Dendritic cell treated with granulocyte-macrophage colony-stimulating factor and Interleukin-4, amounts not matched to agents 40 ng/mL and 50 ng/mL, for 4 days (primary cell): Measurements from ENCODE around the gene CRADD.

ENCODE experiments used
- H3K27ac Mint-ChIP-seq: one replicate; pipeline ENCODE4 v1.8.0; 2022; ENCODE audit warnings: mild to moderate bottlenecking, mixed read lengths
- H3K27me3 Mint-ChIP-seq: one replicate; pipeline ENCODE4 v1.8.0; 2022; ENCODE audit warnings: mild to moderate bottlenecking, mixed read lengths
- H3K36me3 Mint-ChIP-seq: one replicate; pipeline ENCODE4 v1.8.0; 2022; ENCODE audit warnings: low read depth, mixed read lengths
- H3K4me1 Mint-ChIP-seq: one replicate; pipeline ENCODE4 v1.8.0; 2022; ENCODE audit warnings: low read depth, mixed read lengths
- H3K4me3 Mint-ChIP-seq: one replicate; pipeline ENCODE4 v1.8.0; 2022; ENCODE audit warnings: mild to moderate bottlenecking, moderate library complexity, mixed read lengths
- H3K9me3 Mint-ChIP-seq: one replicate; pipeline ENCODE4 v1.8.0; 2022; ENCODE audit warnings: mixed read lengths
- intact Hi-C: fragments of 100-400 bp; cut with micrococcal nuclease; formaldehyde crosslinking; loops from one replicate; pipeline ENCODE4 v1.15.0; 2022

Gene CRADD

DNA sequence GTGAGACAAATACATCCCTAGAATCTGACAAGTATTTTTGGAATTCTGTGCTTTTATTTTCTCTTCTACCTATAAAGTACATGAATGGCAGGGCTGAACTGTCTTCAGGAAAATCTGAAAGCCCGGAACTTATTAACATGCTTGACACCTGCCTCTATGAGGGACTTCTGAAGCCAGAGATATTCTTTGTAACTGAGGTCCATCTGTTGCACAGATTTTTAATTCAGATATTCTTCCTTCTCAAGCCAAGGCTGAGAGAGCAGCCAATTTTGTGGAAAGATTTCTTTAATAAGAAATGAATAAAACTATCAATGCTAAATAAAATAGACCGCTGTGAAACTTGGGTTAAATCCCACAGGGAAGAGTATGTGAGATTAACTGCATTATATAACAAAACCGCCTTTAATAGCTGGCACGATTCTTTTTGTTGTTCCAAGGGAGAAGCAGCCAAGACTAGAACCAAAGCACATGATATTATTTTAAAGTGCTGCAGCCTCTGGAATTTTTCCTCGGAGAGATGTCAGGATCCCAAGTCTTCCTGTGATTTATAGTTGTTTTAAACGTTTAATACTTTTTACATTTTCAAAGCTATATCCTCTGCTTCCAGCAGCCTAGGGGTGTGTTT is 148.9 kb downstream of the CRADD start:
- Mint-ChIP-seq H3K4me3 (no peak overlapping the region), H3K36me3 (no peaks in the 10 kb centered on the region), H3K4me1 (peaks cover 18% of the 10 kb centered on the region), H3K27me3 (no peaks in the 10 kb centered on the region), H3K27ac (no peak overlapping the region), H3K9me3 (no peaks in the 10 kb centered on the region)
- intact Hi-C loops: no loop called here

GRCh38 chr12:93827179-93827578 is 150.0 kb downstream of the CRADD start:
- Mint-ChIP-seq H3K4me3 (no peak overlapping the region), H3K9me3 (no peaks in the 10 kb centered on the region), H3K4me1 (peaks cover 17% of the 10 kb centered on the region), H3K36me3 (no peaks in the 10 kb centered on the region), H3K27ac (no peak overlapping the region), H3K27me3 (no peaks in the 10 kb centered on the region)
- intact Hi-C loops: no loop called here

DNA sequence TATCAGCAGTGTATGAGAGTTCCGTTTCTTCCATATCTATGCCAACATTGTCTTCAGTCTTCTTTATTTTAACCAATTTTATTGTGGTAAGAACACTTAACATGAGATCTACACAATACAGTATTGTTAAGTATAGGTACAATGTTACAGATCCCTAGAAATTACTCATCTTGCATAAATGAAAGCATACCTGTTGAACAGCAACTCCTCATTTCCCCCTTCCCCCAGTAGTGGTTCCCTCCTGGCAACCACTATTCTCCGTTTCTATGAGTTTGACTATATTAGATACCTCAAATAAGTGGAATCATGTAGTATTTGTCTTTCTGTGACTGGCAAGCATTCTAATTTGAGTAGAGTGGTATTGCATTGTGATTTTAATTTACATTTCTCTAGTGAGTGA is 150.5 kb downstream of the CRADD start:
- H3K4me1 Mint-ChIP-seq: peaks cover 14% of the 10 kb centered on the region
- no peak overlapping the region for H3K27ac Mint-ChIP-seq
- intact Hi-C loops: no loop called here
- H3K9me3 Mint-ChIP-seq: no peaks in the 10 kb centered on the region
- H3K4me3 Mint-ChIP-seq: no peak overlapping the region
- H3K36me3 Mint-ChIP-seq: no peaks in the 10 kb centered on the region
- H3K27me3 Mint-ChIP-seq: no peaks in the 10 kb centered on the region

DNA sequence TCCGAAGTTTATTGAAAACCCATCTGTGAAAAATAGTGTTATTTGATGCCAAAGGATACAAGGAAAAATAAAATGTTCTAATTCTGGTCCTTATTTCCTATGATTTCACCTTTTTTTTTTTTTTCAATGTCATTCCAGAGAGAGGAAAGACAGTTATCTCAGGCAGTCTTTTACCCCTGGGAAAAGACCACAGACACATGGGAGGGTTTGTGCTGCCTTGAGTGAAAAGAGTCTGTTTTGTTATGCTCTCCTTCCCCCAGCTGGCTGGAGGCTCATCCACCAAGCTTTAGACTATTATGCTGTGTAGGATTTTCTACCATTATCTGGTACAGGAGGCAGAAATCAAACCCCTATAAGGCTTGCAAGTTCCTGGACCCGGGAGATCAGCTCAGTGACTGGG is 151.8 kb downstream of the CRADD start:
- no peaks in the 10 kb centered on the region for H3K36me3 Mint-ChIP-seq
- intact Hi-C loops: no loop called here
- no peaks in the 10 kb centered on the region for H3K27me3 Mint-ChIP-seq
- no peak overlapping the region for H3K4me3 Mint-ChIP-seq
- peaks cover 20% of the 10 kb centered on the region for H3K4me1 Mint-ChIP-seq
- no peak overlapping the region for H3K27ac Mint-ChIP-seq
- H3K9me3 Mint-ChIP-seq: no peaks in the 10 kb centered on the region

DNA sequence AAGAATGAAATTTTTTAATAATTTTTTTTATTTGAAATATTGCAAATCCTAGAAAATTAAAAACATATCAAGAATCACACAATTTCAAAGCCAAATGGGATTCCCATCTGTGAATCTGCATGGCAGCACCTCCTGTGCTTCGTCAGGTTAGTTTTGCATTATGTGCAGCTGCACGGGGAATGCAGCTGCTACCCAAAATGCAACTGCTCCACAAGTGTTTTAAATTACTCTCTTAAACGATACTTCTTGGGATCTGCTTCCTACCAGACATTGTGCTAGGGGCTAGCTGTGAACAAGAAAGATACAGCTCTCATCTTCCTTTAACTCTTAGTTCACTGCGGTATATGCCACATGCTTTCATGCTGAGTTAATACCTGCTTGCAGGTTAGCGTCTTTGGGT is 154.2 kb downstream of the CRADD start:
- Mint-ChIP-seq H3K4me1 (peaks cover 20% of the 10 kb centered on the region), H3K4me3 (no peak overlapping the region), H3K27me3 (no peaks in the 10 kb centered on the region), H3K36me3 (no peaks in the 10 kb centered on the region), H3K9me3 (no peaks in the 10 kb centered on the region), H3K27ac (no peak overlapping the region)
- intact Hi-C loops: no loop called here

DNA sequence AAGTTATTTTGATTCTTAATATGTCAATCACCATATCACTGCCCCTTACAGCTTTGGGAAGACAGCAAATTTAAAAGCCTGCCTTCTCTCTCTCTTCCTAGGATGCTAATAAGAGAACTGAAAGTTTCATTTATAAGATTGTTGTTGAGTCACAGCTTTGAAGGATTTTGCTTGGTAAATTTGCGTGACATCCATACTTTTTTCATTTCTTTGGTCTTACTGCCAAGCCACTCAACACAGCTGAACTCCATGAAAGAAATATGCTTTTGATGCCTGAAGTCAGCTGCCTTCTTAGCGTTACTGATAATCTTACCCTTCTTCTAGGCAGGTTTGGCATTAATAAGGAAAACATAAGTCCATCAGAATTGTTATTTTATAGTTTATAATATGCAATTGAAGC is 155.0 kb downstream of the CRADD start:
- Mint-ChIP-seq H3K4me1 (peaks cover 17% of the 10 kb centered on the region), H3K36me3 (no peaks in the 10 kb centered on the region), H3K27me3 (no peaks in the 10 kb centered on the region), H3K27ac (no peak overlapping the region), H3K9me3 (no peaks in the 10 kb centered on the region), H3K4me3 (no peak overlapping the region)
- intact Hi-C loops: no loop called here

GRCh38 chr12:93833946-93834345 is 156.8 kb downstream of the CRADD start:
- Mint-ChIP-seq H3K36me3 (no peaks in the 10 kb centered on the region), H3K27ac (no peak overlapping the region), H3K9me3 (no peaks in the 10 kb centered on the region), H3K27me3 (no peaks in the 10 kb centered on the region), H3K4me3 (no peak overlapping the region), H3K4me1 (peaks cover 20% of the 10 kb centered on the region)
- intact Hi-C loops: no loop called here

GRCh38 chr12:93836620-93837260 is 159.6 kb downstream of the CRADD start:
- Mint-ChIP-seq H3K27me3 (no peaks in the 10 kb centered on the region), H3K36me3 (no peaks in the 10 kb centered on the region), H3K4me1 (peaks cover 17% of the 10 kb centered on the region), H3K9me3 (no peaks in the 10 kb centered on the region), H3K27ac (no peak overlapping the region), H3K4me3 (no peak overlapping the region)
- intact Hi-C loops: no loop called here

DNA sequence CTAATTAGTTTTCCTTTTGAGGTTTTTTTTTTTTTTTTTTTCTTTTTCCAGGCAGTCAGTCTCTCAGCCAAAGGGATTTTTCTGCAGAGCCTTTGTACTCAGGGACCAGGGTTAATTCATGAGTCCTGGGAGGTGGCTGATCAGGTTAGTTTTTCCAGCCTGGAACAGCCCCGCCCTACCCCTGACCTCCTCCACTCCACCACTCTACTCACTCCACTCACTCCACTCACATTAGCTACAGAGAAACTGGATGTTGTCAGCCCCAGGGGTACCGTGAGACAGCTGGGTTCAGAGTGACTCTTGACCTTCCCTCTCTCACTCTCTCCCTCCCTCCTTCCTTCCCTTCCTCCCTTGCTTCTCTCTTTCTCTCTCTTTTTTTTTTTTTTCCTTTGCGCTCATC is 161.0 kb downstream of the CRADD start:
- Mint-ChIP-seq H3K36me3 (no peaks in the 10 kb centered on the region), H3K9me3 (no peaks in the 10 kb centered on the region), H3K27me3 (no peaks in the 10 kb centered on the region), H3K4me3 (no peak overlapping the region), H3K27ac (peak overlapping the region; percentile 7), H3K4me1 (peaks cover 11% of the 10 kb centered on the region)
- intact Hi-C loops: no loop called here

- H3K27ac Mint-ChIP-seq: peak overlapping the region; percentile 7
- intact Hi-C loops: no loop called here
- H3K4me3 Mint-ChIP-seq: no peak overlapping the region
- no peaks in the 10 kb centered on the region for H3K9me3 Mint-ChIP-seq
- H3K4me1 Mint-ChIP-seq: peaks cover 6% of the 10 kb centered on the region
- H3K36me3 Mint-ChIP-seq: no peaks in the 10 kb centered on the region
- H3K27me3 Mint-ChIP-seq: no peaks in the 10 kb centered on the region
These were observed 161.9 kb downstream of the CRADD start for GRCh38 chr12:93839064-93839463.

GRCh38 chr12:93841671-93842070 is 164.5 kb downstream of the CRADD start:
- no peak overlapping the region for H3K4me3 Mint-ChIP-seq
- H3K4me1 Mint-ChIP-seq: peaks cover 12% of the 10 kb centered on the region
- H3K27me3 Mint-ChIP-seq: no peaks in the 10 kb centered on the region
- H3K36me3 Mint-ChIP-seq: no peaks in the 10 kb centered on the region
- no peak overlapping the region for H3K27ac Mint-ChIP-seq
- no peaks in the 10 kb centered on the region for H3K9me3 Mint-ChIP-seq
- intact Hi-C loops: loop anchor here (10.0 kb wide), 1 partner anchor 167 kb away; the partner anchor contains the start of gene CRADD

DNA sequence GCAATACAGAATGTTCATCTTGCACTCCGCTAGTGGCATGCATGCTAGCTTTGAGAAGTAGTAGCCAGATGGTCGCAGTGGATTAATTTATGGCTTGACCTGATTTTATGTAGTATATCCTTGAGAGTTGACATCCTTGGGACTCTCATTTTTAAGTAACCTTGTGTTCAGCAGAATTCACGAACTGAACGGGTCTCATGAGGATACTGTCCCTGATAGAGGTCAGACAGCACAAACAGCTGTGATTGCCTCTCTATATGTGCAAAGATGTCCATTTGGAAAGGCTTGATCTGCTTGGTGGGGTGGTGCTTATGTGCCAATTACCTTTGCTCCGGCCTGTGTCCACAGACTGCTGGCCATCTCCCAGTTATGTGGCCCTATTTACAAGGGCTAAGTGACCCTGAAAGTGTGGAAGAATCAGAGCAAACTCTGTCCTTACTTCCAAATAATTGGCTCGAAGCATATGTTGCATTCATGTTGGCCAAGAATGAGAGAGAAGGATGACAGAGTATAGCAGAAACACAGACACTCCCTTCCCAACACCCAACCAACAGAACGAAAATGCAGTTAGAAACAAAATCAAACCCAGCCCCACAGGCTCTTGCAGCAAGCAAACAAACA is 167.1 kb downstream of the CRADD start:
- Mint-ChIP-seq H3K36me3 (no peaks in the 10 kb centered on the region), H3K4me1 (peaks cover 32% of the 10 kb centered on the region), H3K27ac (no peak overlapping the region), H3K27me3 (no peaks in the 10 kb centered on the region), H3K9me3 (no peaks in the 10 kb centered on the region), H3K4me3 (no peak overlapping the region)
- intact Hi-C loops: loop anchor here (10.0 kb wide), 1 partner anchor 169 kb away; the partner anchor contains the start of gene CRADD

GRCh38 chr12:93846936-93847516 is 169.9 kb downstream of the CRADD start:
- Mint-ChIP-seq H3K4me1 (peaks cover 47% of the 10 kb centered on the region), H3K27me3 (no peaks in the 10 kb centered on the region), H3K4me3 (no peak overlapping the region), H3K9me3 (no peaks in the 10 kb centered on the region), H3K27ac (peak overlapping the region; percentile 96), H3K36me3 (no peaks in the 10 kb centered on the region)
- intact Hi-C loops: loop anchor here (10.0 kb wide), 1 partner anchor 172 kb away; the partner anchor contains the start of gene CRADD
